ENCODE measurements around the gene NIM1K. TPM values are rescaled to one million over a fixed set of nuclear protein-coding genes. Genes with fewer than 3 reads are reported as not detected.

The NIM1K gene
- total and polyA plus RNA-seq, 2 donors (not counting 1 experiment from before 2014, with no cell fraction given) = 0.13 to 0.32 TPM

DNA sequence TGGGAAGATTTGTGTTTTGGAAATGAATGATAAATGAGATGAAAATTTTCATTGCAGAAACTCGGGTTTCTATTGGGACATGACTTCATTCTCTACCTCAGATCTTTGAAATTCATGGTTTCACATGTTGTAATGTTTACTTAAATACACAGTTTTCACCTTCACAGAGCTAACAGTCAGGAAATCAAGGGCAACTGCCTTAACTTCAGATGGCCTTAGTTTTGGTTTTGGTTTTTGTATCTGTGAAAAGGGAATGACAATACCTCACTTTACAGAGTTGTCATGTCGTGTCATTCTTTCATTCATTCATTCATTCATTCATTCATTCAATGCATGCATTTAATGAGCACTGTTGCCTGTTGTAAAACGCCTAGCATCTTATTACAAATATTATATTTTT, 41.9 kb downstream of the NIM1K start:
- no peak overlapping the region for H3K27ac ChIP-seq (ENCODE audit: low read length in 2 of 2)
- CTCF ChIA-PET = interaction anchor here (1.3 kb wide), 1 partner anchor 55 kb away, joined by 7 read pairs; no protein-coding TSS in a partner anchor
- H2AFZ ChIP-seq (ENCODE audit: insufficient read depth, low read depth, low read length, poor library complexity, severe bottlenecking) = no peak overlapping the region
- Mint-ChIP-seq H3K9me3 (ENCODE audit: insufficient read depth) (no peaks in the 10 kb centered on the region), H3K4me3 (no peak overlapping the region), H3K4me1 (no peaks in the 10 kb centered on the region), H3K27ac (no peak overlapping the region), H3K27me3 (peaks cover 3% of the 10 kb centered on the region)
- H4K20me1 ChIP-seq (ENCODE audit: control insufficient read depth, insufficient read depth, low read length, poor library complexity, severe bottlenecking) = no peaks in the 10 kb centered on the region
- H3K4me1 ChIP-seq (ENCODE audit: control insufficient read depth in 2 of 2, insufficient read depth in 2 of 2, low read length in 2 of 2) = no peaks in the 10 kb centered on the region
- H3K9ac ChIP-seq (ENCODE audit: low read length) = no peak overlapping the region
- no CpG with 5 or more reads among the region's 3 CpGs for WGBS (ENCODE audit: insufficient coverage)
- no peaks in the 10 kb centered on the region for H3K9me3 ChIP-seq (ENCODE audit: control extremely low read depth in 1 of 3, control insufficient read depth in 2 of 3, insufficient read depth in 1 of 3, low read length in 2 of 3)
- DNase-seq (no peak), ATAC-seq (ENCODE audit: low read depth) (no peak)
- no peak overlapping the region for H3K4me2 ChIP-seq (replicated peaks; ENCODE audit: low read depth, low read length, poor library complexity, severe bottlenecking)
- H3K27me3 ChIP-seq (replicated peaks in 1 of 4; ENCODE audit: control extremely low read depth in 1 of 4, control insufficient read depth in 3 of 4, insufficient read depth in 4 of 4, low read length in 3 of 4) = no peaks in the 10 kb centered on the region
- no peaks in the 10 kb centered on the region for H3K36me3 ChIP-seq (replicated peaks in 1 of 2; ENCODE audit: control extremely low read depth in 1 of 2, control insufficient read depth in 1 of 2, extremely low read depth in 1 of 2, insufficient read depth in 2 of 2, low read length in 1 of 2)
- intact Hi-C loops (cut with micrococcal nuclease) = no loop called here
- H3K79me2 ChIP-seq (ENCODE audit: control insufficient read depth, insufficient read depth, low read length) = no peaks in the 10 kb centered on the region
- no peak for TF ChIP-seq EZH2 (IDR thresholded peaks at IDR 0.05; ENCODE audit: borderline replicate concordance, insufficient read depth, low read depth, low read length, poor library complexity, severe bottlenecking)
- TF ChIP-seq, protein P1, sequence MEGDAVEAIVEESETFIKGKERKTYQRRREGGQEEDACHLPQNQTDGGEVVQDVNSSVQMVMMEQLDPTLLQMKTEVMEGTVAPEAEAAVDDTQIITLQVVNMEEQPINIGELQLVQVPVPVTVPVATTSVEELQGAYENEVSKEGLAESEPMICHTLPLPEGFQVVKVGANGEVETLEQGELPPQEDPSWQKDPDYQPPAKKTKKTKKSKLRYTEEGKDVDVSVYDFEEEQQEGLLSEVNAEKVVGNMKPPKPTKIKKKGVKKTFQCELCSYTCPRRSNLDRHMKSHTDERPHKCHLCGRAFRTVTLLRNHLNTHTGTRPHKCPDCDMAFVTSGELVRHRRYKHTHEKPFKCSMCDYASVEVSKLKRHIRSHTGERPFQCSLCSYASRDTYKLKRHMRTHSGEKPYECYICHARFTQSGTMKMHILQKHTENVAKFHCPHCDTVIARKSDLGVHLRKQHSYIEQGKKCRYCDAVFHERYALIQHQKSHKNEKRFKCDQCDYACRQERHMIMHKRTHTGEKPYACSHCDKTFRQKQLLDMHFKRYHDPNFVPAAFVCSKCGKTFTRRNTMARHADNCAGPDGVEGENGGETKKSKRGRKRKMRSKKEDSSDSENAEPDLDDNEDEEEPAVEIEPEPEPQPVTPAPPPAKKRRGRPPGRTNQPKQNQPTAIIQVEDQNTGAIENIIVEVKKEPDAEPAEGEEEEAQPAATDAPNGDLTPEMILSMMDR (IDR thresholded peaks at IDR 0.05) = no peak
- POLR2A ChIA-PET = no interaction called here
- no peak overlapping the region for H3K4me3 ChIP-seq (ENCODE audit: control extremely low read depth in 1 of 5, extremely low read depth in 1 of 5, insufficient read depth in 1 of 5, low read depth in 2 of 5, low read length in 4 of 5)

DNA sequence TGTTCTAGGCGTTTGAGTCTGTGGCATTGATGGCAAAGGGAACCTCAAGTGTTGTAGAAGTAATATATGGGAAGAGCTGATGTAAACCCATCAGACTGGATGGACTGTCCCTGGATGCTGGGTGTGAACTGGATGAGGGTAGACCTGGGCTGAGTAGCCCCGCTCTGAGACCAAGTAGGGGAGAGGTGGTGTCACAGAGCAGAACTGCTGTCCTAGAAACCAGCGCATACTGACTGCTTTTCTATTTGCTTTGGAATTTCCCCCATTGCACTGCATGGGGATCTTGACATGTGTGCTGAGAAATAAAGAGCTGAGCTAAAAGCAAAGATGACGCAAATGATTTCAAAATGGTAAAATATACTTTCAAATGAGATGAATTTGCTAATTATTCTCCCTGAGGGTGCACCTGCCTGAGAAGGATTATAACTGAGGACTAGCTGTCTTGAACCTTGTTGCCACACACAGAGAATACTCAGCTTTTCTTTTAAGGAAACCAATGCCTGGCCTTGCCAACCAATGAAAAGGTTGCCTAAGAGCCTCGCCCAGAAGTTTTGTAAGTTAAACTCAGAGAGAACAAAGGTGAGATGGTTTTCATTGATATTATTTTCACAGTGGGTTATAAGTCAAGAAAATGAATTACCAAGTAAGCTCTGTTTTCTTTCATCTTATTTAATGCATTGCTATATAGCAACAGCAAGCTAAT, 44.8 kb downstream of the NIM1K start:
- intact Hi-C loops (cut with micrococcal nuclease) = no loop called here
- no peak for DNase-seq
- Histone ChIP-seq H4K20me1 (ENCODE audit: control insufficient read depth, insufficient read depth, low read length, poor library complexity, severe bottlenecking) (no peaks in the 10 kb centered on the region), H3K27ac (ENCODE audit: low read length in 2 of 2) (no peak overlapping the region), H3K9me3 (ENCODE audit: control extremely low read depth in 1 of 3, control insufficient read depth in 2 of 3, insufficient read depth in 1 of 3, low read length in 2 of 3) (no peaks in the 10 kb centered on the region), H3K4me3 (ENCODE audit: control extremely low read depth in 1 of 5, extremely low read depth in 1 of 5, insufficient read depth in 1 of 5, low read depth in 2 of 5, low read length in 4 of 5) (no peak overlapping the region), H3K9ac (ENCODE audit: low read length) (no peak overlapping the region), H3K4me1 (ENCODE audit: control insufficient read depth in 2 of 2, insufficient read depth in 2 of 2, low read length in 2 of 2) (no peaks in the 10 kb centered on the region), H2AFZ (ENCODE audit: insufficient read depth, low read depth, low read length, poor library complexity, severe bottlenecking) (no peak overlapping the region), H3K27me3 (replicated peaks in 1 of 4; ENCODE audit: control extremely low read depth in 1 of 4, control insufficient read depth in 3 of 4, insufficient read depth in 4 of 4, low read length in 3 of 4) (no peaks in the 10 kb centered on the region), H3K79me2 (ENCODE audit: control insufficient read depth, insufficient read depth, low read length) (no peaks in the 10 kb centered on the region), H3K36me3 (replicated peaks in 1 of 2; ENCODE audit: control extremely low read depth in 1 of 2, control insufficient read depth in 1 of 2, extremely low read depth in 1 of 2, insufficient read depth in 2 of 2, low read length in 1 of 2) (no peaks in the 10 kb centered on the region), H3K4me2 (replicated peaks; ENCODE audit: low read depth, low read length, poor library complexity, severe bottlenecking) (no peak overlapping the region)
- 90% methylated on average over 4 of the region's 5 CpGs for WGBS (ENCODE audit: insufficient coverage)
- no peak overlapping the region for H3K4me3 Mint-ChIP-seq
- no peak for TF ChIP-seq EZH2 (IDR thresholded peaks at IDR 0.05; ENCODE audit: borderline replicate concordance, insufficient read depth, low read depth, low read length, poor library complexity, severe bottlenecking)
- H3K27ac Mint-ChIP-seq = no peak overlapping the region
- no peaks in the 10 kb centered on the region for H3K9me3 Mint-ChIP-seq (ENCODE audit: insufficient read depth)
- POLR2A ChIA-PET = no interaction called here
- CTCF ChIA-PET = interaction anchor here (0.7 kb wide), 1 partner anchor 154 kb away, joined by 3 read pairs; no protein-coding TSS in a partner anchor
- H3K4me1 Mint-ChIP-seq = no peaks in the 10 kb centered on the region
- H3K27me3 Mint-ChIP-seq = peaks cover 8% of the 10 kb centered on the region
- no peak for ATAC-seq (ENCODE audit: low read depth)
